Vagina (tissue), 2 donors: ENCODE data around the gene KRTAP12-3.
"Not testable (repeated sequence)": the region's sequence is repeated elsewhere in the genome, so short reads cannot be mapped to it uniquely, and the experiment has no call there.

Source experiments
- POLR2A ChIP-seq, 2 donors: fragments of 450-650 bp; IDR thresholded peaks; one replicate each; pipeline ENCODE4 v1.6.1; 2017; ENCODE audit warnings: antibody characterized with exemption in 2 of 2, mild to moderate bottlenecking in 2 of 2, moderate library complexity in 2 of 2
- TF ChIP-seq, protein P1 (sequence below), 3 experiments: fragments of 450-650 bp in 2 of 3; fragments of 200-600 bp in 1 of 3; sonication (generic) in 1 of 3; IDR thresholded peaks; one replicate each; pipeline ENCODE4 v1.5.1; 2017 to 2019; ENCODE audit warnings: antibody characterized with exemption in 3 of 3, mild to moderate bottlenecking in 2 of 3, moderate library complexity in 2 of 3

DNA sequence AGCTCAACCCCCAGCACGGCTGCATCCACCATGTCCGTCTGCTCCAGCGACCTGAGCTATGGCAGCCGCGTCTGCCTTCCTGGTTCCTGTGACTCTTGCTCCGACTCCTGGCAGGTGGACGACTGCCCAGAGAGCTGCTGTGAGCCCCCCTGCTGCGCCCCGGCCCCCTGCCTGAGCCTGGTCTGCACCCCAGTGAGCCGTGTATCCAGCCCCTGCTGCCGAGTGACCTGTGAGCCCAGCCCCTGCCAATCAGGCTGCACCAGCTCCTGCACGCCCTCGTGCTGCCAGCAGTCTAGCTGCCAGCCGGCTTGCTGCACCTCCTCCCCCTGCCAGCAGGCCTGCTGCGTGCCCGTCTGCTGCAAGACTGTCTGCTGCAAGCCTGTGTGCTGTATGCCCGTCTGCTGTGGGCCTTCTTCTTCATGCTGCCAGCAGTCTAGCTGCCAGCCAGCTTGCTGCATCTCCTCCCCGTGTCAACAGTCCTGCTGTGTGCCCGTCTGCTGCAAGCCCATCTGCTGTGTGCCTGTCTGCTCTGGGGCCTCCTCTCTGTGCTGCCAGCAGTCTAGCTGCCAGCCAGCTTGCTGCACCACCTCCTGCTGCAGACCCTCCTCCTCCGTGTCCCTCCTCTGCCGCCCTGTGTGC, 39.6 kb downstream of the KRTAP12-3 start, which contains the start of gene KRTAP10-12:
- TF ChIP-seq, protein P1, sequence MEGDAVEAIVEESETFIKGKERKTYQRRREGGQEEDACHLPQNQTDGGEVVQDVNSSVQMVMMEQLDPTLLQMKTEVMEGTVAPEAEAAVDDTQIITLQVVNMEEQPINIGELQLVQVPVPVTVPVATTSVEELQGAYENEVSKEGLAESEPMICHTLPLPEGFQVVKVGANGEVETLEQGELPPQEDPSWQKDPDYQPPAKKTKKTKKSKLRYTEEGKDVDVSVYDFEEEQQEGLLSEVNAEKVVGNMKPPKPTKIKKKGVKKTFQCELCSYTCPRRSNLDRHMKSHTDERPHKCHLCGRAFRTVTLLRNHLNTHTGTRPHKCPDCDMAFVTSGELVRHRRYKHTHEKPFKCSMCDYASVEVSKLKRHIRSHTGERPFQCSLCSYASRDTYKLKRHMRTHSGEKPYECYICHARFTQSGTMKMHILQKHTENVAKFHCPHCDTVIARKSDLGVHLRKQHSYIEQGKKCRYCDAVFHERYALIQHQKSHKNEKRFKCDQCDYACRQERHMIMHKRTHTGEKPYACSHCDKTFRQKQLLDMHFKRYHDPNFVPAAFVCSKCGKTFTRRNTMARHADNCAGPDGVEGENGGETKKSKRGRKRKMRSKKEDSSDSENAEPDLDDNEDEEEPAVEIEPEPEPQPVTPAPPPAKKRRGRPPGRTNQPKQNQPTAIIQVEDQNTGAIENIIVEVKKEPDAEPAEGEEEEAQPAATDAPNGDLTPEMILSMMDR (IDR thresholded peaks at IDR 0.05) = not testable (repeated sequence)
- not testable (repeated sequence) for TF ChIP-seq POLR2A (IDR thresholded peaks at IDR 0.05)
